IMR-90 (cell line): ENCODE results near the gene NDUFAF5. TPM values are rescaled to one million over a fixed set of nuclear protein-coding genes. Genes with fewer than 3 reads are reported as not detected.

Experiments used
- ATAC-seq: fragments of 200-7000 bp; cut with Tn5 transposase; 2 replicates; pipeline ENCODE4 v1.9.1; 2020; ENCODE audit warnings: low read depth, mild to moderate bottlenecking, moderate library complexity
- BruUV-seq: library from RNA; stranded (reverse); fragments of 400-500 nt; replicated peaks from 2 replicates; lab custom pipeline; 2021; lab: Mats Ljungman, UMichigan
- CTCF ChIA-PET: fragments of 300-600 bp; formaldehyde crosslinking; extraction: SDS; loops from one replicate; lab custom pipeline; 2021; ENCODE audit warnings: antibody characterized with exemption; lab: Yijun Ruan, JAX
- POLR2A ChIA-PET: fragments of 300-600 bp; sonication (Branson Sonifier 250); formaldehyde crosslinking; loops from one replicate; lab custom pipeline; 2022; ENCODE audit warnings: antibody characterized with exemption; ENCODE audit not compliant: unreplicated experiment; lab: Charles Lee
- DNase-seq: peaks from one replicate; pipeline ENCODE4 v3.0.0; 2013
- H2AFZ ChIP-seq: replicated peaks from 2 replicates; pipeline ENCODE3; 2013; ENCODE audit warnings: low read length, mild to moderate bottlenecking; ENCODE audit not compliant: poor library complexity
- H2AK5ac ChIP-seq: 2 replicates; pipeline ENCODE4 v1.6.1; 2013; ENCODE audit warnings: low read depth, low read length, inconsistent platforms
- H2AK9ac ChIP-seq: replicated peaks from 2 replicates; pipeline ENCODE3; 2013; ENCODE audit warnings: mild to moderate bottlenecking, low read depth, low read length, moderate library complexity; ENCODE audit not compliant: poor library complexity
- H2BK120ac ChIP-seq: 2 replicates; pipeline ENCODE4 v1.6.1; 2013; ENCODE audit warnings: low read depth, low read length, inconsistent platforms
- H2BK15ac ChIP-seq: 3 replicates; pipeline ENCODE4 v1.6.1; 2013; ENCODE audit warnings: low read depth, low read length, inconsistent platforms
- H2BK20ac ChIP-seq: 2 replicates; pipeline ENCODE4 v1.6.1; 2013; ENCODE audit warnings: low read depth, mild to moderate bottlenecking, inconsistent platforms, low read length, moderate library complexity
- H2BK5ac ChIP-seq: 2 replicates; pipeline ENCODE4 v1.6.1; 2013; ENCODE audit warnings: mild to moderate bottlenecking, low read depth, low read length, inconsistent platforms; ENCODE audit not compliant: poor library complexity, severe bottlenecking
- H3K14ac ChIP-seq: replicated peaks from 2 replicates; pipeline ENCODE4 v1.6.1; 2013; ENCODE audit warnings: low read depth, low read length, inconsistent platforms
- H3K18ac ChIP-seq: 2 replicates; pipeline ENCODE4 v1.6.1; 2013; ENCODE audit warnings: low read depth, low read length, control low read depth
- H3K23ac ChIP-seq: 2 replicates; pipeline ENCODE4 v1.6.1; 2013; ENCODE audit warnings: low read depth, low read length, inconsistent platforms
- H3K27ac ChIP-seq: 2 replicates; pipeline ENCODE4 v1.5.1; 2013; ENCODE audit warnings: mild to moderate bottlenecking, control low read depth, low read length; ENCODE audit not compliant: insufficient read depth
- H3K27me3 ChIP-seq: 2 replicates; pipeline ENCODE4 v1.6.1; 2013; ENCODE audit warnings: low read length; ENCODE audit not compliant: control insufficient read depth, insufficient read depth
- H3K36me3 ChIP-seq: 2 replicates; pipeline ENCODE4 v1.6.1; 2013; ENCODE audit warnings: low read length, mixed read lengths; ENCODE audit not compliant: control insufficient read depth, insufficient read depth
- H3K4ac ChIP-seq: 2 replicates; pipeline ENCODE4 v1.6.1; 2013; ENCODE audit warnings: low read depth, low read length, inconsistent platforms
- H3K4me1 ChIP-seq: 2 replicates; pipeline ENCODE4 v1.6.1; 2013; ENCODE audit warnings: low read length, mixed read lengths; ENCODE audit not compliant: control insufficient read depth, insufficient read depth
- H3K4me2 ChIP-seq: 2 replicates; pipeline ENCODE4 v1.6.1; 2013; ENCODE audit warnings: low read depth, mild to moderate bottlenecking, control low read depth, low read length, moderate library complexity
- H3K4me3 ChIP-seq: 2 replicates; pipeline ENCODE4 v1.5.1; 2013; ENCODE audit warnings: low read depth, mild to moderate bottlenecking, control low read depth, low read length, moderate library complexity; ENCODE audit not compliant: insufficient read depth
- H3K56ac ChIP-seq: 2 replicates; pipeline ENCODE4 v1.6.1; 2013; ENCODE audit warnings: low read length, inconsistent platforms; ENCODE audit not compliant: insufficient read depth; ENCODE audit errors: extremely low read depth
- H3K79me1 ChIP-seq, 2 experiments: 2 replicates each; pipeline ENCODE4 v1.6.1; 2013; ENCODE audit warnings: low read length in 2 of 2, inconsistent platforms in 1 of 2, low read depth in 1 of 2
- H3K9ac ChIP-seq: 2 replicates; pipeline ENCODE4 v1.6.1; 2013; ENCODE audit warnings: low read depth, low read length, control low read depth
- H3K9me1 ChIP-seq: 2 replicates; pipeline ENCODE4 v1.6.1; 2013; ENCODE audit warnings: low read length, inconsistent platforms; ENCODE audit not compliant: insufficient read depth
- H3K9me3 ChIP-seq: 2 replicates; pipeline ENCODE4 v1.6.1; 2013; ENCODE audit warnings: low read length; ENCODE audit not compliant: control insufficient read depth, insufficient read depth
- H4K20me1 ChIP-seq: 2 replicates; pipeline ENCODE4 v1.6.1; 2013; ENCODE audit warnings: low read length, inconsistent platforms; ENCODE audit not compliant: insufficient read depth
- H4K5ac ChIP-seq: 2 replicates; pipeline ENCODE4 v1.6.1; 2013; ENCODE audit warnings: mild to moderate bottlenecking, low read depth, low read length, control low read depth
- H4K8ac ChIP-seq, 2 experiments: 2 replicates each; pipeline ENCODE4 v1.6.1; 2013; ENCODE audit warnings: low read depth in 2 of 2, low read length in 2 of 2, control low read depth in 1 of 2, inconsistent platforms in 1 of 2
- H4K91ac ChIP-seq: 2 replicates; pipeline ENCODE4 v1.6.1; 2013; ENCODE audit warnings: low read depth, low read length, inconsistent platforms; ENCODE audit not compliant: insufficient read depth
- BHLHE40 ChIP-seq: fragments of 150-350 bp; IDR thresholded peaks from 2 replicates; pipeline ENCODE4 v1.6.1; 2016; ENCODE audit warnings: mild to moderate bottlenecking, low read depth, low read length
- CEBPB ChIP-seq: IDR thresholded peaks from 2 replicates; pipeline ENCODE4 v1.6.1; 2012; ENCODE audit warnings: low read depth, low read length, improper control_type of control experiment
- CHD1 ChIP-seq: IDR thresholded peaks from 2 replicates; pipeline ENCODE4 v1.6.1; 2012; ENCODE audit warnings: low read depth, low read length, improper control_type of control experiment
- FOS ChIP-seq: fragments of 150-350 bp; IDR thresholded peaks from 2 replicates; pipeline ENCODE4 v1.6.1; 2016; ENCODE audit warnings: low read depth, low read length
- MAFK ChIP-seq: IDR thresholded peaks from 2 replicates; pipeline ENCODE4 v1.6.1; 2012; ENCODE audit warnings: low read depth, low read length, improper control_type of control experiment
- MAZ ChIP-seq: IDR thresholded peaks from 2 replicates; pipeline ENCODE4 v1.6.1; 2012; ENCODE audit warnings: low read depth, mild to moderate bottlenecking, low read length, improper control_type of control experiment, moderate library complexity, borderline replicate concordance
- RFX5 ChIP-seq: IDR thresholded peaks from 2 replicates; pipeline ENCODE4 v1.8.0; 2012; ENCODE audit warnings: low read depth, mild to moderate bottlenecking, low read length, moderate library complexity
- SMC3 ChIP-seq: fragments of 150-350 bp; IDR thresholded peaks from 2 replicates; pipeline ENCODE4 v1.6.1; 2016; ENCODE audit warnings: low read depth, mild to moderate bottlenecking, antibody characterized with exemption, low read length, moderate library complexity
- USF2 ChIP-seq: fragments of 150-350 bp; IDR thresholded peaks from 2 replicates; pipeline ENCODE4 v1.6.1; 2017; ENCODE audit warnings: mild to moderate bottlenecking, antibody characterized with exemption, low read length, low read depth
- WGBS, 2 experiments: methylation state at CpG; one replicate each; pipeline versions ENCODE4 v1.1.5 to v1.1.7; 2013; ENCODE audit warnings: missing lambda C conversion rate in 2 of 2; ENCODE audit not compliant: insufficient read length in 1 of 2; ENCODE audit errors: extremely low coverage in 2 of 2; 5-methylcytosine and 5-hydroxymethylcytosine counted together
- dilution Hi-C: fragments of 300-500 bp; cut with HindIII; formaldehyde crosslinking; loops from one replicate; pipeline ENCODE4 v1.14.3; 2018; ENCODE audit warnings: low sequenced_read_pairs; ENCODE audit not compliant: unreplicated experiment
- in situ Hi-C: fragments of 300-500 bp; cut with MboI; formaldehyde crosslinking; loops from 3 replicates; pipeline ENCODE4 v1.14.3; 2019; ENCODE audit warnings: low sequenced_read_pairs, inconsistent platforms, mixed read lengths
- intact Hi-C: fragments of 100-400 bp; cut with micrococcal nuclease; formaldehyde crosslinking; loops from 2 replicates; pipeline ENCODE4 v1.10.0; 2022
- polyA plus RNA-seq, 3 experiments: library from polyadenylated mRNA; depleted of rRNA; stranded (reverse); fragments of >200 nt; gene quantifications; 2 replicates each; pipeline ENCODE4 v1.2.3, GENCODE V29; 2012; ENCODE audit warnings: low replicate concordance in 1 of 3
- total RNA-seq: library from RNA; depleted of rRNA; stranded (reverse); fragments of >200 nt; gene quantifications from 2 replicates; pipeline ENCODE4 v1.2.3, GENCODE V29; 2012
- TF ChIP-seq, protein P1 (sequence below): fragments of 150-350 bp; IDR thresholded peaks from 2 replicates; pipeline ENCODE4 v1.6.1; 2016; ENCODE audit warnings: low read depth, mild to moderate bottlenecking, low read length, moderate library complexity, borderline replicate concordance

The NDUFAF5 gene
- total and polyA plus RNA-seq, 2 of the 4 experiments (the other 2 are of a cell fraction), result 6.8 to 12.3 TPM

DNA sequence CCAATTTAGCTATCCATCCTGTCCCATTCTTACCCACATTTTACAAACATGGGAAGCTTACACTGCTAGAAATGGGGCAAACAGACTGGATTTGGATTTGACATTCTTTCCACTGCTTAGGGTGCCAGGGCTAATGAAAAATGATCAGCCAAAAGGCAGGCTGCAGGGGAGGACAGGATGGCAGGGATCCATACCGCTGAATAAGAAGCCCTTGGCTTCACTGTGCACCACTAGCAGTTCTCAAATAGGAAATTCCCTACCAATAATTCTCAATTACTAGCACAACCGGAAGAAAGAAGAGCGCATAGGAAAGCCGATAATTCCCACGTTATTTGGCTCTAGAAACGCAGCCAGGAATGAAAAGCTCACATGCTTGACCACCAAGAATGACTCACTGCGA lies 73.1 kb downstream of the NDUFAF5 start:
- intact Hi-C loops (no loop called here), in situ Hi-C loops (no loop called here), dilution Hi-C loops (no loop called here)
- Histone ChIP-seq H3K9me3 (no peaks in the 10 kb centered on the region), H3K4me2 (no peak overlapping the region), H3K4me1 (no peaks in the 10 kb centered on the region), H4K5ac (no peak overlapping the region), H3K9ac (no peak overlapping the region), H2BK120ac (no peak overlapping the region), H2BK15ac (no peak overlapping the region), H3K27ac (no peak overlapping the region), H3K79me1 (no peaks in the 10 kb centered on the region), H3K4me3 (no peak overlapping the region), H3K4ac (no peak overlapping the region), H2BK20ac (no peak overlapping the region), H2AFZ (no peak overlapping the region), H2AK9ac (no peak overlapping the region), H3K36me3 (no peaks in the 10 kb centered on the region), H3K56ac (no peak overlapping the region), H2BK5ac (no peak overlapping the region), H4K20me1 (no peaks in the 10 kb centered on the region), H4K91ac (no peak overlapping the region), H3K14ac (no peak overlapping the region), H3K9me1 (no peaks in the 10 kb centered on the region), H3K23ac (no peak overlapping the region), H3K18ac (no peak overlapping the region), H2AK5ac (no peak overlapping the region), H4K8ac (no peak overlapping the region), H3K27me3 (no peaks in the 10 kb centered on the region)
- BruUV-seq, result no TSS peak
- no peak for TF ChIP-seq BHLHE40
- no peak for TF ChIP-seq USF2
- no peak for TF ChIP-seq CEBPB
- no peak for TF ChIP-seq SMC3
- no peak for TF ChIP-seq CHD1
- no peak for TF ChIP-seq MAFK
- no peak for TF ChIP-seq FOS
- no peak for TF ChIP-seq MAZ
- no peak for TF ChIP-seq RFX5
- TF ChIP-seq, protein P1, sequence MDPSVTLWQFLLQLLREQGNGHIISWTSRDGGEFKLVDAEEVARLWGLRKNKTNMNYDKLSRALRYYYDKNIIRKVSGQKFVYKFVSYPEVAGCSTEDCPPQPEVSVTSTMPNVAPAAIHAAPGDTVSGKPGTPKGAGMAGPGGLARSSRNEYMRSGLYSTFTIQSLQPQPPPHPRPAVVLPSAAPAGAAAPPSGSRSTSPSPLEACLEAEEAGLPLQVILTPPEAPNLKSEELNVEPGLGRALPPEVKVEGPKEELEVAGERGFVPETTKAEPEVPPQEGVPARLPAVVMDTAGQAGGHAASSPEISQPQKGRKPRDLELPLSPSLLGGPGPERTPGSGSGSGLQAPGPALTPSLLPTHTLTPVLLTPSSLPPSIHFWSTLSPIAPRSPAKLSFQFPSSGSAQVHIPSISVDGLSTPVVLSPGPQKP, result no peak
- POLR2A ChIA-PET, result no interaction called here
- WGBS, 2 experiments, result 70% methylated on average over 2 of the region's 7 CpGs; no CpG with 5 or more reads in 1 of the 2 experiments
- DNase-seq (no peak), ATAC-seq (no peak)
- CTCF ChIA-PET, result interaction anchor here (1.1 kb wide), 1 partner anchor 11 kb away, joined by 4 read pairs; no protein-coding TSS in a partner anchor
